Stromal cell of bone marrow (primary cell): ENCODE data around the gene SMAD3.
"Not testable (repeated sequence)": the region's sequence is repeated elsewhere in the genome, so short reads cannot be mapped to it uniquely, and the experiment has no call there.

Experiments used
- DNase-seq: peaks from one replicate; pipeline ENCODE4 v3.0.0-alpha.2; 2012; ENCODE audit warnings: low read depth

Gene SMAD3

DNA sequence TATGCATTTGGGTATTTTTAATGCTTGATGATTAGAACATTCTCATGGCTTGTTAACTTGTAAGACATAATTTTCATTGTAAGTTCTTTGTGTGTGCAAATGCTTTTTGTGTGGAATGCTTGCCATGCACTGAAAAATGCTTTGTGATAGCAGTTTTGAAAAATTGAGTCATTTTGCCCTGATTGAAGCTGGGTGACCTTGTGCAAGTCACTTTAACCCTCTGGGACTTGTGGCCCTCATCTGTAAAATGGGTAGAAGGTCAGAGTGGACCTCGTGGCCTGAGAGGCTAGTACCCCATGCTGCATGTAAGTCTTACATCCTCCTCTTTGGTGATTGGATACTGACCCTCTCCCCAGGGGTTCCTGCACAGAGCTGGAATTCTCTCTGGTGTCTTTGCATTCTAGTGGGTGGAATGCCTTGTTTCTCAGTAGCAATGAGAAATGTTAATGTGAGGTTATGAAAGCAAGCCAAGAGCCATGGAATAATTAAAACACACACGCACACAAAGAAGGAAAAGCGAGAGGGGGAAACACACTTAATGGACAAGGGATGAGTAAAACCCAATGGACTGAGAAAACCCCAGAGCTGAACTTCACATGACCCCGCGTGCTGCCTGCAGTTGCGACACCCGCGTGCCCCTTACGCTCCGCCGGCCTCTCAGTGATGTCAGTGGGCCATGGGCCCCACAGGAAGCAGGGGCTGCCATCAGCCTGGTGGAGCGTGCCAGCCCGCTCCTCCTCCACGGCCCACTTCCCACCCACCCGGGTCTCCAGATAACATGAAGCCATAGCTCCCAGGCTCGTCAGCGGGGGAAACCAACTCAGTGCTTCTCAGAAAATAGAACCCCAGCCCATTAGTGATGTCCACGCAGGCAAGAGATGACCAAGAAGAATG is 44.0 kb downstream of the SMAD3 start:
- peak; percentile 95 for DNase-seq

DNA sequence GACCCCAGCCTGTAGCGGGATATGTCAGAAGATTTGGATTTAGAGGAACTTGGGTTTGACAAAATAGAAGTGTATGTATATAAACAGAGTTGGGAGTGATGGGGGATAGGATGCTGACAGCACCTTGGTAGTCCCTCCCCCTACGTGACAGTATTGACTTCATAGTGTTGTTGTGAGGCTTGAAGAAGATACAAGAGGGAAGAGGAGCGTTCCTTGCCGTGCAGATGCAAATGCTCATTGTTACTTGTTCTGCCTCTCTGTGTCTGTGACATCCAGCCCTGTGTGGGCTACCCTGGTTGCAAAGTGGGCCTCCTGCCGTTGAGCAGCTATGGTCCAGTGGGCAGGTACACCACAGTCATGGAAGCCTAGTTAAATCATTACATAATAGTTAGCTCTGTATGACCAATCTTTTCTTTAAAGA is 45.0 kb downstream of the SMAD3 start:
- no peak for DNase-seq

DNA sequence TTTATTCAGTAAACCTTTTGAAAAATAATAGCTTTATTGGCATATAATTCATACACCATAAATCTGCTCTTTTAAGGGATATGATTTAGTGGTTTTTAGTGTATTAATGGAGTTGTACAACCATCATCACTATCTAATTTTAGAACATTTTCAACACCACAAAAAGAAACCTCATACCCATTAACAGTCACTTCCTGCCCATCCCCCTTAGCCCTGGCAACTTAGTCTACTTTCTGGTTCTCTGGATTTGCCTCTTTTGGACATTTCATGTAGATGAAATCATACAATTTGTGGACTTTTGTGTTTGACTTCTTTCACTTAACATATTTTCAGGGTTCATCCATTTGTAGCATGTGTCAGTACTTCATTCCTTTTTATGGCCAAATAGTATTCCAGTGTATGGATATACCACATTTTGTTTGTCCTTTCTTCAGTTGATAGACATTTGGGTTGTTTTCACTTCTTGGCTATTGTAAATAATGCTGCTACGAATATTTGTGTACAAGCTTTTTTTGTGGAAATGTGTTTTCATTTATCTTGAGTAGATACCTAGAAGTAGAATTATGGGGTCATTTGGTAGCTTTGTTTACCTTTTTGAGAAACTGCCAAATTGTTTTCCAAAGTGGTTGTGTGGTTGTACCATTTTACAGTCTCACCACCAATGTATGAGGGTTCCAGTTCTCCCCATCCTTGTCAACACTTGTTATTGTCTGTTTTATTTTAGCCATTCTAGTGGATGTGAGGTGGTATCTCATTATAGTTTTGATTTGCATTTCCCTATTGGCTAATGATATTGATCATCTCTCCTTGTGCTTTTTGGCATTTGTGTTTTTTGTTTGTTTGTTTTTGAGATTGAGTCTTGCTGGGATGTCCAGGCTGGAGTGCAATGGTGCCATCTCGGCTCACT is 45.8 kb downstream of the SMAD3 start:
- DNase-seq, result no peak

GRCh38 chr15:67114046-67114445 is 48.6 kb downstream of the SMAD3 start:
- no peak for DNase-seq

DNA sequence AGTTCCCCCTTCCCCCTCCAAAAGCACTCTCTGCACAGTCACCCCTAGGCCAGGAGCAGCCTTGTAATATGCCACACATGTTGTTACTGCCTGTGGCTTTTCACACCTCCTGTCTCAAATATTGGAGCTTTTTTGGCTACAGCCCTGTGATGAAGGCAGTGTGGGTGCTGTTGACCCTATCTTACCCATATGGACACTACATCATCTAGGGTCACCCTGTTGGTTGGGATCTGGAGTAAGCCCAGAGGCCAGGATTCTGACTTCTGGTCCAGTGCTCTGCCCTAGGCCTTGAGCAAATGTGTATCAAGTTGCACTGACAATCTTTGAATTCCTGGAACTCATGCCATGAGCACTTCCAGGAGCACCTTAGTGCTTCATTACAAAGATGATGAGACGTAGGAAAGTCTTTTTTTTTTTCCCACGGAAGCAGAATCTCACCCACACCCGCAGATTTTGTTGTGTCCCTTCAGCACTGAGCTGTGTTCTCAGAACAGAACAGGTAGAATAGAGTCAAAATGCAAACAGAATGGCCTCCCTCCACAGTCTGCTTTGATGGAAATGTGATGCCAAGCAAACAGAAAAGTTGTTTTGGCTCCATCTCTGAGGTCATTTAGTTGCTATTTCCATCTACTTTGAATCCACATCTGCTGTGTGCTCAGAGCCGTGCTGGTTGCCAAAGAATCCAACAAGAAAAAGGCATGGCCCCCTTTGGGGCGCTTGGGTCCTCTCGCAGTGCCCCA is 49.6 kb downstream of the SMAD3 start:
- DNase-seq, result no peak

DNA sequence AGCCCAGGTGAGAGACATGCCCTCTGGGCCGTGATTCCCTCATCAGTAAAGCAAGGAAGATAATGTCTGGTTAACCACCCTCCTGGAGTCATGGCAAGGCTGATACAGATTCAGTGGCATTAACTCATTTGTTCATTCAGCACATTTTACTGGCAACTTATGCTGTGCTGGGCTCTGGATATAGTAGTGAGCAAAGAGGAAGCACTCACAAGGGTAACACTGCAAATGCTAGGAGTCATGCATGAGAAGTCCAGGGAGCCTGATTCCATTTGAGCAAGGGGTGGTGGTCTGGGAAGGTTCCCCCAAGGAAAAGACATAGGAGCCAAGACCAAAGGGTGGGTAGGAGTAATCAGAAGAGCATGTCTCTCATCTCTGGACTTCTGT is 50.2 kb downstream of the SMAD3 start:
- no peak for DNase-seq

DNA sequence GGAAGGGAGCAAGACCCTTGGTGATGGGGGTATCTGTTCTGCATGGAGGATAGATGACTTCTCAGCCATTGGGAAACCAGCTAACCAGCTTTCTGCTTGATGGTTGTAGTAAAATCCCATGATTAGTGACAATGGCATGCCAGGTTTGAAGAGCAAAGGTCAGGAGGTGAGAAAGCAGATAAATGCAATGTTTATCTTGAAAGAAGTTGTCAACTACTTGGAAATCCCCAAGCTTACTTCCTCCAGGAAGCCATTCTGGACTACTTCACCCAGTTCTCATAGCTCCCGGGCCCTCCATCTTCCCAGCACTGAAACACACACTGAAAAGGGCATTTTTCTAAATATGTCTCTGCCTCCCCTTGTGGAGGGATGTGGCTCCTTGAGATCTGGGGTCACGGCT is 51.3 kb downstream of the SMAD3 start:
- DNase-seq, result no peak

DNA sequence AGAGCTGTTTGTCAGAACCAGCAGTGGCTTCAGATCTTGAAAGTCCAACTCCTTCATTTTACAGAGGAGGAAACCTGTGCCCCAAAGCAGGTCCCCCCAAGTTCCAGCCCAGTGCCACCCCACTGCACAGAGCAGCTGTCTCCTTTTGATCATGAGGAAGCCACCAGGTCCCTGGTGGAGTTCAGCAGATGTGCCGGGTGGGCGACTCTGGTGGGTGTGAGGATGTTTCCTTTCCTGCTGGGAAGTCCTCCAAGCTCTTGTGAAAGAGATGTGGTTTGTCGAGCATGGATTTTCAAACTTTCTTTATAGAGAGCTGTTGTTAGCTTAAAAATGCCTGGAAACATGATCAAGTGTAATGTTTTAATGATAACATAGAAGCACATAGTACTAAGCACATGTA is 52.0 kb downstream of the SMAD3 start:
- no peak for DNase-seq

- no peak for DNase-seq
Observed at GRCh38 chr15:67118808-67119207, 53.4 kb downstream of the SMAD3 start.

- no peak for DNase-seq
Observed at GRCh38 chr15:67119238-67119846, 53.9 kb downstream of the SMAD3 start.

DNA sequence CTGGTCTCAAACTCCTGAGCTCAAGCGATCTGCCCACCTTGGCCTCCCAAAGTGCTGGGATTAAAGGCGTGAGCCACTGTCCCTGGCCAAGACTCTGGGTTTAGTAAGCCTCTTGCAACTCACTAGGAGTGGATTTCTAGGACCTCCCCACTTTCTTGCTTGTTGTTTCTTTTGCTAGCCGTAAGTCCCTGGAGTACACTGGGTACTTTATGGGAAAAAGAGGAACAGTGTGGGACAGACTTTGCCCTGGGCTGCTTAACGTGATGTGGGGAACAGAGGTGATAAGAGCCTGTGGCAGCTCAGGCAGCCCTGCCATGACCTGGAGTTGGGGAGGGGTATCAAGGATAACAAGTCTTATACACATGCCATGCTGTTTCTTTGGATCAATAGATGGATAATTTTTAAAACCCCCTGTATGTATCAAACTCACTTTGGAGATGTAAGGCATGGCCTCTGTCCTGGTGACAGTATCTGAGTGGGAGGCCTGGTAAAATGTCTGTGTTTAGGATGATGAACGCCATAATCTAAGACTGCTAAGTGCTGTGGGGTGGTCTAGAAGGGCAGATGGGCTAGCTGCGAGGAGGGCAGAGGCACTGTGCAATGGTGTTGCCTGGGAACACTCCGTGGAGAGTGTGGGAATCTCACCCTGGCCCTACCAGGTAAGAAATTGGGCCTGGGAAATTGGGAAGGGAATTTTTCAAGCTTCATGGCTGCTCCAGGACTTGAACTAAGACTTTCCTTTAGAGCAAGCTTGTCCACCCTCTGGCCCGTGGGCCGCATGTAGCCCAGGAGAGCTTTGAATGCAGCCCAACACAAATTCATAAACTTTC is 54.8 kb downstream of the SMAD3 start:
- DNase-seq, result no peak

GRCh38 chr15:67120839-67121643 is 55.6 kb downstream of the SMAD3 start:
- DNase-seq, result peak; percentile 75

DNA sequence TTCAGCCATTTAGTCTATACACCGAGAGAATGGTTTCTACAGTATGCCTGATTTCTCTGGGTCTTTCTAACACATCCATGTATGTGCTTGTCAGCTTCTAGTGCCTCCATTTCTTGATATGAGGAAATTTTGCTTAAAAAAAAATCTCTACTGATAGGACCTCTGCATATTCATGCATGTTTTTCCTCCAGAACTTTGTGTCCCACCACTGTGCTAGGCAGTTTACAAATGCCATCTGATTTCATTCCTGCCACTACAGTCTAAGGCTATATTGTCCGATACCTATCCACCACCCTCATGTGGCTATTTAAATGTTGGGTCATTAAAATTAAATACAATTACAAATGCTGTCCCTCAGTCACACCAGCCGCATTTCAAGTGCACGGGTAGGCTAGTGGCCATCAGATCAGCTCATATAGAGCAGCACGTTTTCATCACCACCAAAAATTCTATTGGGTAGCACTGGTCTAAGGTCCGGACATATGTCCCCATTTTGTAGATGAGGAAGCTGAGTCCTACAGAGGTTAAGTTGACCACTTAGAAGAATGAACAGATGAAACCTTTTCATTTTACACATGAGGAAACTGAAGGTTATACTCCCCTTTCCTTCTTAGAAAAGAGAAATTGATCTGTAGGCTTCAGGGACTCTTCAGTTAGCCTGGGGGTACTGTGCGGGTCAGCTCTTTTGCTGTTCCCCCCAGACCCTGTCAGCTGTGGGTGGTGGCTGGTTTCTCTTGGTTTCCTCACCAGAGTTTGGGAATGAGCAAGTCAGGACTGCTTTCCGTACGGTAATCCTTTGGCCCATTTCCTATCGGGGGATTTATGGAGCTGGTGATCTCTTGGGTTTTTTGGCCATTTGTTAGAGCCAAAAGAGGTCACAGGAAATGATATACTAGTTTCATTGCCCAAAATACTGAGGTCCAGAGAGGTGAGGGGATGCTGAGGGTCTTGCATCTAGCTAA is 56.5 kb downstream of the SMAD3 start:
- no peak for DNase-seq

- DNase-seq, result not testable (repeated sequence)
Observed at GRCh38 chr15:67122816-67123215, 57.4 kb downstream of the SMAD3 start.

GRCh38 chr15:67123291-67123690 is 57.9 kb downstream of the SMAD3 start:
- DNase-seq, result not testable (repeated sequence)

DNA sequence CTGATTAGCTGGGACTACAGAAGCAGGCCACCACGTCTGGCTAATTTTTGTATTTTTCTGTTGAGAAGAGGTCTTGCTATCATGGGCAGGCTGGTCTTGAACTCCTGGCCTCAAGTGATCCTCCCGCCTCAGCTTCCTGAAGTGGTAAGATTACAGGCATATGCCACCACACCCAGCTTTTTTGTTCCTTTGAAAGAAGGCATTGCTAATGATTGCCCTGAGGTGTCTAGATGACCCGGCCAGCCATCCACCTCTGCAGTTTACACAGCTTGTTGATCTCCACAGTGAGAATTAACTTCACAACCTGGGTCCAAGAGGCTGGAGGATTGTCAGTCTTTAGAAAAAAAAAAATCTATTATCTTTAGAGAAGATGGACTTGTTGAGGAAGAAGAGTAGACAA is 58.7 kb downstream of the SMAD3 start:
- no peak for DNase-seq

DNA sequence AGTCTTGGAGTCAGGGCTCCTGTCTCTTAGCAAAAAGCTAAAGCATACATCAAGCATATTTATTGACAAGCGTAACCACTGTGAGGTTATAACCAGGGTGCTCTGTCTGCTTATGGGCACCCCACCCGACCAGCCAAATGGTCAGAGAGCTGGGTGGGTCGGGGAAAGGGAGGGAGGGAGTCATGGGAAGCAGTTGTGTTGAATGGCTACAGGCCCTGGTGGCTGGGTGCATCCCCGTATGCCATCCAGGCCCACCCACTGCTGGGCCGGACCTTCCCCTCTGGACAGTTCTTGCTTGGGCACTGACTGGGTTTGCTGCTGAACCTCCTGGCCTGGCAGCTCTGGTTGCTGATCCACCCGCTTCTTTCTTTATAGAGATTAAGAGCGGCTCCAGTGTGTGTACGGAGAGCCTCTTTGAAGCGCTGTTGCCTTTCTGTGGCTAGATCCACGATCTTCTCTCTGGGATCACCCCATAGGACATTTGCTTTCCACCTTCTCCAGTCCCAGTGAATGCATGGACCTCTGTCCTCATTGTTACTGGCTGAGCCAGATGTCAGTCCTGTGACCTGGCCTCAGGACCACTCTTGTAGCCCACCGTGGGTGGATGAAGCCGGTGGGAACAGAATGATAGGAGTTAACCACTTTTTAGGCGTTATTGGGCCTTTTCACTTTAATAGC is 59.6 kb downstream of the SMAD3 start:
- no peak for DNase-seq
